K562 (cell line): Measurements from ENCODE around the gene CREB3L2. TPM values are rescaled to one million over a fixed set of nuclear protein-coding genes. Genes with fewer than 3 reads are reported as not detected.

Experiments used
- BDP1 ChIP-seq: IDR thresholded peaks from 3 replicates; pipeline ENCODE4 v1.6.1; 2011; ENCODE audit not compliant: insufficient read length, insufficient read depth
- CSDE1 ChIP-seq, 2 experiments: fragments of 450-650 bp; IDR thresholded peaks; 2 replicates each; pipeline ENCODE4 v1.6.1; 2016; ENCODE audit warnings: mild to moderate bottlenecking in 1 of 2
- CUX1 ChIP-seq: fragments of 200-800 bp; sonication (Bioruptor generic); IDR thresholded peaks from 2 replicates; pipeline ENCODE4 v1.6.1; 2016; ENCODE audit warnings: missing genetic modification characterization, missing compliant biosample characterization
- HDGF ChIP-seq: fragments of 450-650 bp; IDR thresholded peaks from 2 replicates; pipeline ENCODE4 v1.6.1; 2016
- JUN ChIP-seq, 2 experiments: sonication (generic) in 1 of 2; formaldehyde crosslinking in 1 of 2; IDR thresholded peaks; 2 replicates each; pipeline versions ENCODE4 v1.6.1 to v1.8.0; 2012 to 2022; ENCODE audit warnings: borderline replicate concordance in 2 of 2, mild to moderate bottlenecking in 2 of 2, improper control_type of control experiment in 1 of 2, low read depth in 1 of 2, low read length in 1 of 2, missing genetic modification reagents in 1 of 2
- MCM5 ChIP-seq: fragments of 450-650 bp; IDR thresholded peaks from 2 replicates; pipeline ENCODE4 v1.6.1; 2016; ENCODE audit warnings: low read depth
- NR2F6 ChIP-seq: fragments of 450-650 bp; formaldehyde crosslinking; IDR thresholded peaks from 2 replicates; pipeline ENCODE4 v1.4.0; 2020; ENCODE audit warnings: mild to moderate bottlenecking
- RBM34 ChIP-seq: fragments of 200-400 bp; formaldehyde crosslinking; IDR thresholded peaks from 2 replicates; pipeline ENCODE4 v1.6.1; 2018; ENCODE audit warnings: low read length, borderline replicate concordance; ENCODE audit not compliant: insufficient read depth
- RNF219 ChIP-seq: fragments of 250-450 bp; sonication (Bioruptor Pico); IDR thresholded peaks from 2 replicates; pipeline ENCODE4 v1.5.0; 2022; ENCODE audit warnings: mild to moderate bottlenecking
- ZNF444 ChIP-seq: fragments of 250-450 bp; sonication (Bioruptor Pico); IDR thresholded peaks from 2 replicates; pipeline ENCODE4 v1.4.0; 2020; ENCODE audit warnings: mild to moderate bottlenecking, moderate library complexity
- ZNF583 ChIP-seq: fragments of 250-450 bp; sonication (Bioruptor Pico); IDR thresholded peaks from 2 replicates; pipeline ENCODE4 v1.4.0; 2020
- ZNF76 ChIP-seq: fragments of 250-450 bp; sonication (Bioruptor Pico); IDR thresholded peaks from 2 replicates; pipeline ENCODE4 v1.4.0; 2020; ENCODE audit warnings: mild to moderate bottlenecking, moderate library complexity, borderline replicate concordance
- ZNF77 ChIP-seq: fragments of 250-450 bp; sonication (Bioruptor Pico); IDR thresholded peaks from 2 replicates; pipeline ENCODE4 v1.5.0; 2020
- polyA plus RNA-seq, 8 experiments: library from polyadenylated mRNA; depleted of rRNA in 4 of 8; stranded (reverse) in 5 of 8; unstranded in 3 of 8; fragments of >200 nt; fragmentation: Nextera tagmentation in 2 of 8; fragmentation: Illumina TruSeq in 1 of 8; extraction: Ambion mirVana in 2 of 8; extraction: Trizol in 1 of 8; gene quantifications; 2 replicates each; pipeline versions ENCODE4 v1.2.1 to v1.2.3, GENCODE V29; 2011 to 2014; ENCODE audit warnings: inconsistent platforms in 1 of 8, missing spikeins in 1 of 8
- total RNA-seq, 7 experiments: library from RNA; depleted of rRNA in 6 of 7; stranded (reverse); fragments of >200 nt in 6 of 7; fragmentation: Illumina TruSeq in 2 of 7; extraction: Trizol in 2 of 7; gene quantifications; 2 replicates each; pipeline versions ENCODE4 v1.2.1 to v1.2.3, GENCODE V29; 2011 to 2021; ENCODE audit warnings: low replicate concordance in 1 of 7
- TF ChIP-seq, protein P1 (sequence below): sonication (generic); formaldehyde crosslinking; IDR thresholded peaks from 2 replicates; pipeline ENCODE4 v1.8.0; 2023; ENCODE audit warnings: mild to moderate bottlenecking, missing genetic modification reagents
- TF ChIP-seq, protein P2 (sequence below): sonication (generic); formaldehyde crosslinking; IDR thresholded peaks from 2 replicates; pipeline ENCODE4 v1.8.0; 2022; ENCODE audit warnings: missing genetic modification reagents, mild to moderate bottlenecking, borderline replicate concordance

The CREB3L2 gene
- total and polyA plus RNA-seq, 9 of the 15 experiments (the other 6 are each of a cell fraction or from before 2014, with no cell fraction given), result 7.1 to 45.6 (median 15.8) TPM

- TF ChIP-seq JUN (IDR thresholded peaks at IDR 0.05; ENCODE audit: borderline replicate concordance, low read depth, low read length) (no peak), JUN (CRISPR knock-in tag; IDR thresholded peaks at IDR 0.05; ENCODE audit: borderline replicate concordance) (no peak), MCM5 (no peak), BDP1 (peak; percentile 8), CSDE1 (IDR thresholded peaks at IDR 0.05) (no peak), ZNF444 (no peak), ZNF77 (no peak), NR2F6 (CRISPR knock-in tag) (0 out of 2 replicates have a peak, but pooled peaks have one; percentile 52), RBM34 (no peak), ZNF583 (CRISPR knock-in tag) (no peak), ZNF76 (CRISPR knock-in tag) (no peak), RNF219 (CRISPR knock-in tag) (no peak), CUX1 (CRISPR knock-in tag) (no peak), HDGF (0 out of 2 replicates have a peak, but pooled peaks have one; percentile 22)
- TF ChIP-seq, protein P1, sequence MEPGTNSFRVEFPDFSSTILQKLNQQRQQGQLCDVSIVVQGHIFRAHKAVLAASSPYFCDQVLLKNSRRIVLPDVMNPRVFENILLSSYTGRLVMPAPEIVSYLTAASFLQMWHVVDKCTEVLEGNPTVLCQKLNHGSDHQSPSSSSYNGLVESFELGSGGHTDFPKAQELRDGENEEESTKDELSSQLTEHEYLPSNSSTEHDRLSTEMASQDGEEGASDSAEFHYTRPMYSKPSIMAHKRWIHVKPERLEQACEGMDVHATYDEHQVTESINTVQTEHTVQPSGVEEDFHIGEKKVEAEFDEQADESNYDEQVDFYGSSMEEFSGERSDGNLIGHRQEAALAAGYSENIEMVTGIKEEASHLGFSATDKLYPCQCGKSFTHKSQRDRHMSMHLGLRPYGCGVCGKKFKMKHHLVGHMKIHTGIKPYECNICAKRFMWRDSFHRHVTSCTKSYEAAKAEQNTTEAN (CRISPR knock-in tag), result no peak
- TF ChIP-seq, protein P2, sequence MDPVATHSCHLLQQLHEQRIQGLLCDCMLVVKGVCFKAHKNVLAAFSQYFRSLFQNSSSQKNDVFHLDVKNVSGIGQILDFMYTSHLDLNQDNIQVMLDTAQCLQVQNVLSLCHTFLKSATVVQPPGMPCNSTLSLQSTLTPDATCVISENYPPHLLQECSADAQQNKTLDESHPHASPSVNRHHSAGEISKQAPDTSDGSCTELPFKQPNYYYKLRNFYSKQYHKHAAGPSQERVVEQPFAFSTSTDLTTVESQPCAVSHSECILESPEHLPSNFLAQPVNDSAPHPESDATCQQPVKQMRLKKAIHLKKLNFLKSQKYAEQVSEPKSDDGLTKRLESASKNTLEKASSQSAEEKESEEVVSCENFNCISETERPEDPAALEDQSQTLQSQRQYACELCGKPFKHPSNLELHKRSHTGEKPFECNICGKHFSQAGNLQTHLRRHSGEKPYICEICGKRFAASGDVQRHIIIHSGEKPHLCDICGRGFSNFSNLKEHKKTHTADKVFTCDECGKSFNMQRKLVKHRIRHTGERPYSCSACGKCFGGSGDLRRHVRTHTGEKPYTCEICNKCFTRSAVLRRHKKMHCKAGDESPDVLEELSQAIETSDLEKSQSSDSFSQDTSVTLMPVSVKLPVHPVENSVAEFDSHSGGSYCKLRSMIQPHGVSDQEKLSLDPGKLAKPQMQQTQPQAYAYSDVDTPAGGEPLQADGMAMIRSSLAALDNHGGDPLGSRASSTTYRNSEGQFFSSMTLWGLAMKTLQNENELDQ, result no peak
These were observed 67.6 kb downstream of the CREB3L2 start (continued) for GRCh38 chr7:137934176-137934826.
